Lower leg skin (tissue), 4 donors: Measurements from ENCODE around the gene HIPK2. TPM values are rescaled to one million over a fixed set of nuclear protein-coding genes. Genes with fewer than 3 reads are reported as not detected.

ENCODE experiments used
- DNase-seq, 2 donors: peaks; one replicate each; pipeline ENCODE4 v3.0.0-alpha.2; 2019; ENCODE audit warnings: low spot score in 2 of 2
- H3K4me3 ChIP-seq: fragments of 200-600 bp; sonication (generic); 2 replicates; pipeline ENCODE4 v1.5.1; 2017; ENCODE audit warnings: mild to moderate bottlenecking, low read depth; ENCODE audit not compliant: poor library complexity, severe bottlenecking
- CTCF ChIP-seq, 3 donors: fragments of 450-650 bp; IDR thresholded peaks; one replicate each; pipeline ENCODE4 v1.5.1; 2016; ENCODE audit warnings: antibody characterized with exemption in 3 of 3, mild to moderate bottlenecking in 3 of 3, moderate library complexity in 2 of 3
- POLR2A ChIP-seq, 2 donors: fragments of 450-650 bp; IDR thresholded peaks; one replicate each; pipeline ENCODE4 v1.6.1; 2016 to 2017; ENCODE audit warnings: antibody characterized with exemption in 2 of 2, mild to moderate bottlenecking in 1 of 2, moderate library complexity in 1 of 2
- WGBS, 2 donors: methylation state at CpG; one replicate each; pipeline ENCODE4 v1.1.5; 2018; 5-methylcytosine and 5-hydroxymethylcytosine counted together
- intact Hi-C: fragments of 100-400 bp; cut with DNase I; formaldehyde crosslinking; loops from one replicate; pipeline ENCODE4 v1.15.0; 2023; ENCODE audit warnings: low total_unique reads
- total RNA-seq, 4 donors: library from RNA; depleted of rRNA; stranded (reverse); fragments of >200 nt; gene quantifications; one replicate each; pipeline ENCODE4 v1.1.0, GENCODE V29; 2016

HIPK2 gene
- total RNA-seq, 4 donors from 2014 or later: 4.5 to 14.9 (median 10.4) TPM

- 96 to 98% methylated on average over 6 of the region's 6 CpGs for WGBS, 2 donors
- no peak for DNase-seq
- TF ChIP-seq POLR2A (IDR thresholded peaks at IDR 0.05) (no peak), CTCF (IDR thresholded peaks at IDR 0.05) (no peak)
- intact Hi-C loops: no loop called here
- H3K4me3 ChIP-seq: no peak overlapping the region
Measured at GRCh38 chr7:139720186-139720585, 57.6 kb downstream of the HIPK2 start.

- WGBS, 2 donors: 88 to 92% methylated on average over 9 of the region's 9 CpGs
- TF ChIP-seq POLR2A (IDR thresholded peaks at IDR 0.05) (no peak), CTCF (IDR thresholded peaks at IDR 0.05) (no peak)
- DNase-seq: peak; percentile 45 to 56
- intact Hi-C loops: no loop called here
- H3K4me3 ChIP-seq: no peak overlapping the region
Measured at GRCh38 chr7:139718859-139719258, 58.9 kb downstream of the HIPK2 start.

- intact Hi-C loops: no loop called here
- no peak overlapping the region for H3K4me3 ChIP-seq
- TF ChIP-seq POLR2A (IDR thresholded peaks at IDR 0.05) (no peak), CTCF (IDR thresholded peaks at IDR 0.05) (no peak)
- DNase-seq: no peak
Measured at GRCh38 chr7:139718141-139718540, 59.7 kb downstream of the HIPK2 start.

- H3K4me3 ChIP-seq: no peak overlapping the region
- intact Hi-C loops: no loop called here
- 96% methylated on average over 39 of the region's 39 CpGs for WGBS, 2 donors
- peak in 1 of 2 donors; percentile 73 for DNase-seq
- TF ChIP-seq CTCF (IDR thresholded peaks at IDR 0.05) (no peak), POLR2A (IDR thresholded peaks at IDR 0.05) (no peak)
Measured at GRCh38 chr7:139716156-139716942, 61.4 kb downstream of the HIPK2 start.

- intact Hi-C loops: no loop called here
- DNase-seq: peak in 1 of 2 donors; percentile 60
- TF ChIP-seq POLR2A (IDR thresholded peaks at IDR 0.05) (no peak), CTCF (IDR thresholded peaks at IDR 0.05) (no peak)
- WGBS, 2 donors: 97 to 98% methylated on average over 13 of the region's 13 CpGs
- no peak overlapping the region for H3K4me3 ChIP-seq
Measured at GRCh38 chr7:139715194-139715815, 62.5 kb downstream of the HIPK2 start.
